Stimulated activated CD4-positive, alpha-beta T cell treated with anti-CD3 and anti-CD28 coated beads, Interleukin-12 subunit alpha, Interleukin-12 subunit beta, amount 100 ng/mL, for 24 hours (primary cell): ENCODE data around the gene PVALB.

ENCODE experiments used
- DNase-seq, 2 experiments: peaks; one replicate each; pipeline ENCODE4 v3.0.0-alpha.2; 2020; ENCODE audit warnings: low read depth in 2 of 2

Gene PVALB

GRCh38 chr22:36773935-36774334, 42.9 kb downstream of the PVALB start:
- DNase-seq = no peak

- no peak for DNase-seq
Measured at GRCh38 chr22:36772451-36772850, 44.4 kb downstream of the PVALB start.

GRCh38 chr22:36771356-36772063, 45.3 kb downstream of the PVALB start:
- DNase-seq = no peak

GRCh38 chr22:36770513-36771231, 46.2 kb downstream of the PVALB start:
- no peak for DNase-seq

GRCh38 chr22:36769541-36770512, 47.0 kb downstream of the PVALB start:
- no peak for DNase-seq

GRCh38 chr22:36768616-36769015, 48.2 kb downstream of the PVALB start:
- no peak for DNase-seq

- DNase-seq = no peak
Measured at GRCh38 chr22:36768141-36768540, 48.7 kb downstream of the PVALB start.

GRCh38 chr22:36767035-36767775, 49.6 kb downstream of the PVALB start:
- no peak for DNase-seq

GRCh38 chr22:36765943-36766450, 50.8 kb downstream of the PVALB start:
- no peak for DNase-seq

GRCh38 chr22:36765131-36765942, 51.5 kb downstream of the PVALB start:
- no peak for DNase-seq

- DNase-seq = no peak
Measured at GRCh38 chr22:36764641-36765040, 52.2 kb downstream of the PVALB start.

- DNase-seq = no peak
Measured at GRCh38 chr22:36764060-36764459, 52.8 kb downstream of the PVALB start.

- DNase-seq = no peak
Measured at GRCh38 chr22:36763576-36763975, 53.3 kb downstream of the PVALB start.

GRCh38 chr22:36762687-36763260, 54.1 kb downstream of the PVALB start:
- no peak for DNase-seq

- no peak for DNase-seq
Measured at GRCh38 chr22:36761553-36762240, 55.1 kb downstream of the PVALB start.

GRCh38 chr22:36760786-36761185, 56.0 kb downstream of the PVALB start:
- no peak for DNase-seq

GRCh38 chr22:36759481-36760159, 57.2 kb downstream of the PVALB start:
- no peak for DNase-seq

- DNase-seq = no peak
Measured at GRCh38 chr22:36758792-36759271, 58.0 kb downstream of the PVALB start.
